GM19043 (cell line): ENCODE measurements around the gene EDIL3.
"Not testable (repeated sequence)": the region's sequence is repeated elsewhere in the genome, so short reads cannot be mapped to it uniquely, and the experiment has no call there.

Source experiments
- ATAC-seq: cut with Tn5 transposase; IDR thresholded peaks from one replicate; pipeline ENCODE4 v1.9.1; 2021; ENCODE audit warnings: low read depth; ENCODE audit not compliant: unreplicated experiment

Gene EDIL3

GRCh38 chr5:84301535-84301934 is 83.1 kb downstream of the EDIL3 start:
- no peak for ATAC-seq

GRCh38 chr5:84299959-84300358 is 84.7 kb downstream of the EDIL3 start:
- no peak for ATAC-seq

GRCh38 chr5:84298628-84299027 is 86.1 kb downstream of the EDIL3 start:
- no peak for ATAC-seq

GRCh38 chr5:84297641-84298040 is 87.0 kb downstream of the EDIL3 start:
- ATAC-seq: not testable (repeated sequence)

- no peak for ATAC-seq
These were observed 91.7 kb downstream of the EDIL3 start for GRCh38 chr5:84292788-84293653.

GRCh38 chr5:84292000-84292642 is 92.6 kb downstream of the EDIL3 start:
- ATAC-seq: no peak

- ATAC-seq: no peak
These were observed 94.0 kb downstream of the EDIL3 start for GRCh38 chr5:84290673-84291072.

GRCh38 chr5:84290161-84290560 is 94.5 kb downstream of the EDIL3 start:
- no peak for ATAC-seq

- peak; percentile 87 for ATAC-seq
These were observed 96.7 kb downstream of the EDIL3 start for GRCh38 chr5:84287951-84288350.

GRCh38 chr5:84286662-84287061 is 98.0 kb downstream of the EDIL3 start:
- no peak for ATAC-seq

- ATAC-seq: no peak
These were observed 98.7 kb downstream of the EDIL3 start for GRCh38 chr5:84285641-84286637.

- ATAC-seq: no peak
These were observed 103.3 kb downstream of the EDIL3 start for GRCh38 chr5:84281383-84281782.

GRCh38 chr5:84279234-84279633 is 105.4 kb downstream of the EDIL3 start:
- ATAC-seq: no peak

- no peak for ATAC-seq
These were observed 109.1 kb downstream of the EDIL3 start for GRCh38 chr5:84275609-84276008.

- no peak for ATAC-seq
These were observed 109.9 kb downstream of the EDIL3 start for GRCh38 chr5:84274585-84275468.

- peak; percentile 68 for ATAC-seq
These were observed 111.2 kb downstream of the EDIL3 start for GRCh38 chr5:84273517-84273883.

GRCh38 chr5:84272771-84273516 is 111.7 kb downstream of the EDIL3 start:
- ATAC-seq: no peak

GRCh38 chr5:84265739-84266550 is 118.7 kb downstream of the EDIL3 start:
- no peak for ATAC-seq
